Activated naive CD4-positive, alpha-beta T cell treated with anti-CD3 and anti-CD28 coated beads, Interleukin-2, amount 50 U/mL, for 72 hours (primary cell): Measurements from ENCODE around the gene GKN1. TPM values are rescaled to one million over a fixed set of nuclear protein-coding genes. Genes with fewer than 3 reads are reported as not detected.

Source experiments
- ATAC-seq, 2 donors: fragments of 150-1000 bp; cut with Tn5 transposase; 2 replicates each; pipeline ENCODE4 v1.10.0; 2021; ENCODE audit warnings: mild to moderate bottlenecking in 2 of 2, moderate library complexity in 2 of 2
- DNase-seq, 2 donors: peaks; one replicate each; pipeline ENCODE4 v3.0.0; 2021 to 2022; ENCODE audit warnings: low spot score in 2 of 2
- H3K27ac Mint-ChIP-seq, 2 donors: one replicate each; pipeline ENCODE4 v1.8.0; 2022; ENCODE audit warnings: mild to moderate bottlenecking in 2 of 2, mixed read lengths in 2 of 2
- H3K36me3 Mint-ChIP-seq, 2 donors: one replicate each; pipeline ENCODE4 v1.8.0; 2022; ENCODE audit warnings: mixed read lengths in 2 of 2
- H3K9me3 Mint-ChIP-seq, 2 donors: one replicate each; pipeline ENCODE4 v1.8.0; 2022; ENCODE audit warnings: mixed read lengths in 2 of 2
- total RNA-seq, 2 donors: library from RNA; stranded (reverse); gene quantifications; one replicate each; pipeline ENCODE4 v1.2.3, GENCODE V29; 2022

GKN1 gene
- total RNA-seq, 2 donors from 2014 or later: not detected

- Mint-ChIP-seq H3K36me3 (no peaks in the 10 kb centered on the region), H3K27ac (no peak overlapping the region), H3K9me3 (no peaks in the 10 kb centered on the region)
- DNase-seq (no peak), ATAC-seq (no peak)
Observed at GRCh38 chr2:68987021-68987503, 12.6 kb downstream of the GKN1 start.

- H3K27ac Mint-ChIP-seq: no peak overlapping the region
Observed at GRCh38 chr2:68989035-68989434, 14.6 kb downstream of the GKN1 start.

GRCh38 chr2:68992341-68992740 lies 17.9 kb downstream of the GKN1 start:
- DNase-seq: no peak
- no peaks in the 10 kb centered on the region for H3K36me3 Mint-ChIP-seq

More at GRCh38 chr2:68989035-68989434, 14.6 kb downstream of the GKN1 start:
- DNase-seq: no peak
- no peaks in the 10 kb centered on the region for H3K9me3 Mint-ChIP-seq
- no peak for ATAC-seq
- H3K36me3 Mint-ChIP-seq: no peaks in the 10 kb centered on the region

GRCh38 chr2:68992933-68993332 lies 18.5 kb downstream of the GKN1 start:
- H3K9me3 Mint-ChIP-seq: no peaks in the 10 kb centered on the region
- H3K36me3 Mint-ChIP-seq: no peaks in the 10 kb centered on the region
- no peak for ATAC-seq
- H3K27ac Mint-ChIP-seq: no peak overlapping the region
- DNase-seq: no peak

More at GRCh38 chr2:68992341-68992740, 17.9 kb downstream of the GKN1 start:
- Mint-ChIP-seq H3K9me3 (no peaks in the 10 kb centered on the region), H3K27ac (no peak overlapping the region)
- ATAC-seq: no peak

- H3K36me3 Mint-ChIP-seq: no peaks in the 10 kb centered on the region
- ATAC-seq (no peak), DNase-seq (no peak)
- no peak overlapping the region for H3K27ac Mint-ChIP-seq
- H3K9me3 Mint-ChIP-seq: no peaks in the 10 kb centered on the region
Observed at GRCh38 chr2:68993660-68994059, 19.2 kb downstream of the GKN1 start.

GRCh38 chr2:68994864-68995263 lies 20.4 kb downstream of the GKN1 start:
- Mint-ChIP-seq H3K36me3 (no peaks in the 10 kb centered on the region), H3K9me3 (no peaks in the 10 kb centered on the region), H3K27ac (no peak overlapping the region)
- no peak for ATAC-seq
- no peak for DNase-seq

GRCh38 chr2:68995916-68996315 lies 21.5 kb downstream of the GKN1 start:
- H3K27ac Mint-ChIP-seq: no peak overlapping the region
- H3K36me3 Mint-ChIP-seq: no peaks in the 10 kb centered on the region
- ATAC-seq (no peak), DNase-seq (no peak)
- no peaks in the 10 kb centered on the region for H3K9me3 Mint-ChIP-seq

- ATAC-seq (no peak), DNase-seq (no peak)
- Mint-ChIP-seq H3K36me3 (peaks cover 0 to 10% of the 10 kb centered on the region in 2 donors), H3K27ac (no peak overlapping the region), H3K9me3 (peaks cover 10% of the 10 kb centered on the region in 2 donors)
Observed at GRCh38 chr2:68997401-68997800, 23.0 kb downstream of the GKN1 start.

- no peak for DNase-seq
- ATAC-seq: no peak
- H3K36me3 Mint-ChIP-seq: peaks cover 0 to 17% of the 10 kb centered on the region in 2 donors
- H3K9me3 Mint-ChIP-seq: peaks cover 11 to 17% of the 10 kb centered on the region in 2 donors
- H3K27ac Mint-ChIP-seq: no peak overlapping the region
Observed at GRCh38 chr2:69001879-69002278, 27.4 kb downstream of the GKN1 start.

- no peak for ATAC-seq
- Mint-ChIP-seq H3K36me3 (peaks cover 0 to 17% of the 10 kb centered on the region in 2 donors), H3K9me3 (peaks cover 11 to 17% of the 10 kb centered on the region in 2 donors), H3K27ac (no peak overlapping the region)
- no peak for DNase-seq
Observed at GRCh38 chr2:69003731-69004130, 29.3 kb downstream of the GKN1 start.

GRCh38 chr2:69007169-69007568 lies 32.7 kb downstream of the GKN1 start:
- H3K27ac Mint-ChIP-seq: no peak overlapping the region
- ATAC-seq (no peak), DNase-seq (no peak)
- peaks cover 3 to 10% of the 10 kb centered on the region in 2 donors for H3K9me3 Mint-ChIP-seq
- H3K36me3 Mint-ChIP-seq: peaks cover 0 to 9% of the 10 kb centered on the region in 2 donors

GRCh38 chr2:69007603-69008002 lies 33.2 kb downstream of the GKN1 start:
- peaks cover 3 to 9% of the 10 kb centered on the region in 2 donors for H3K36me3 Mint-ChIP-seq
- no peak overlapping the region for H3K27ac Mint-ChIP-seq
- H3K9me3 Mint-ChIP-seq: peaks cover 0 to 7% of the 10 kb centered on the region in 2 donors
- ATAC-seq (no peak), DNase-seq (no peak)

GRCh38 chr2:69010437-69011194 lies 36.2 kb downstream of the GKN1 start:
- Mint-ChIP-seq H3K9me3 (no peaks in the 10 kb centered on the region), H3K27ac (no peak overlapping the region), H3K36me3 (peaks cover 6 to 7% of the 10 kb centered on the region in 2 donors)
- DNase-seq: no peak
- no peak for ATAC-seq

- no peaks in the 10 kb centered on the region for H3K9me3 Mint-ChIP-seq
- H3K36me3 Mint-ChIP-seq: peaks cover 6 to 7% of the 10 kb centered on the region in 2 donors
- ATAC-seq (peak in 1 of 2 donors; percentile 56), DNase-seq (no peak)
- H3K27ac Mint-ChIP-seq: no peak overlapping the region
Observed at GRCh38 chr2:69011611-69012157, 37.2 kb downstream of the GKN1 start.

GRCh38 chr2:69012310-69013141 lies 38.1 kb downstream of the GKN1 start:
- ATAC-seq (peak in 1 of 2 donors; percentile 63), DNase-seq (peak in 1 of 2 donors; percentile 38)
- H3K9me3 Mint-ChIP-seq: no peaks in the 10 kb centered on the region
- H3K36me3 Mint-ChIP-seq: peaks cover 6 to 7% of the 10 kb centered on the region in 2 donors
- peak overlapping the region in 1 of 2 donors; percentile 21 for H3K27ac Mint-ChIP-seq

GRCh38 chr2:69013142-69013839 lies 38.9 kb downstream of the GKN1 start, which contains the start of gene ANTXR1:
ANTXR1 (plus strand) TSS chr2:69013179; CDS start chr2:69013500, 321 bp downstream.
- no peaks in the 10 kb centered on the region for H3K9me3 Mint-ChIP-seq
- peak within 1 kb of the TSS in 1 of 2 donors; percentile 21 for H3K27ac Mint-ChIP-seq
- DNase-seq (peak in 1 of 2 donors; percentile 26), ATAC-seq (peak; percentile 35 to 79)
- H3K36me3 Mint-ChIP-seq: peaks cover 6 to 7% of the 10 kb centered on the region in 2 donors
